HCT116 (cell line): ENCODE results near the gene TXNDC9. TPM values are rescaled to one million over a fixed set of nuclear protein-coding genes. Genes with fewer than 3 reads are reported as not detected.
"Not testable (repeated sequence)": the region's sequence is repeated elsewhere in the genome, so short reads cannot be mapped to it uniquely, and the experiment has no call there.

Experiments
- ATAC-seq: fragments of 200-7000 bp; cut with Tn5 transposase; 2 replicates; pipeline ENCODE4 v1.9.1; 2020; ENCODE audit warnings: mild to moderate bottlenecking, moderate library complexity
- BruUV-seq: library from RNA; stranded (reverse); fragments of 400-500 nt; replicated peaks from 2 replicates; lab custom pipeline; 2021; lab: Mats Ljungman, UMichigan
- CTCF ChIA-PET: fragments of 300-600 bp; sonication (Branson Sonifier 250); formaldehyde crosslinking; loops from one replicate; lab custom pipeline; 2021; ENCODE audit warnings: antibody characterized with exemption; lab: Charles Lee
- POLR2A ChIA-PET: fragments of 300-600, 350-600 bp; sonication (Branson Sonifier 250); formaldehyde crosslinking; loops from one replicate; lab custom pipeline; 2021; ENCODE audit warnings: antibody characterized with exemption; lab: Charles Lee
- RAD21 ChIA-PET, 2 experiments: fragments of 300-600 bp; sonication (Branson Sonifier 250); formaldehyde crosslinking; loops; one replicate each; lab custom pipeline; 2023; ENCODE audit warnings: low total read pairs in 2 of 2; ENCODE audit not compliant: uncharacterized antibody in 2 of 2, unreplicated experiment in 2 of 2, low non-redundant PET in 1 of 2; lab: Charles Lee
- DNase-seq: peaks from one replicate; pipeline ENCODE4 v3.0.0-alpha.2; 2010; ENCODE audit warnings: low read depth, low spot score
- H2AFZ ChIP-seq: fragments of 200-600 bp; shearing (Covaris generic), sonication (generic); 2 replicates; pipeline ENCODE4 v1.6.1; 2017; ENCODE audit warnings: low read depth, mixed run types, mixed read lengths, antibody characterized with exemption, low read length; ENCODE audit not compliant: poor library complexity, severe bottlenecking
- H3K27ac ChIP-seq: 2 replicates; pipeline ENCODE4 v1.5.1; 2012; ENCODE audit warnings: low read depth, low read length
- H3K27me3 ChIP-seq: fragments of 200-600 bp; sonication (generic); 2 replicates; pipeline ENCODE4 v1.6.1; 2016; ENCODE audit warnings: mixed run types, low read length, mixed read lengths; ENCODE audit not compliant: insufficient read depth
- H3K36me3 ChIP-seq, 2 experiments: fragments of 200-500 bp in 1 of 2; fragments of 200-600 bp in 1 of 2; sonication (Bioruptor generic) in 1 of 2; sonication (generic) in 1 of 2; 2 replicates each; pipeline versions ENCODE4 v1.5.1 to v1.6.1; 2014 to 2016; ENCODE audit warnings: low read length in 2 of 2, inconsistent platforms in 1 of 2, mixed read lengths in 1 of 2, mixed run types in 1 of 2; ENCODE audit not compliant: insufficient read depth in 2 of 2, control insufficient read depth in 1 of 2
- H3K4me1 ChIP-seq, 2 experiments: fragments of 200-600 bp in 1 of 2; sonication (generic) in 1 of 2; 2 replicates each; pipeline versions ENCODE4 v1.5.1 to v1.6.1; 2012 to 2017; ENCODE audit warnings: low read length in 2 of 2, inconsistent platforms in 1 of 2, mild to moderate bottlenecking in 1 of 2, mixed read lengths in 1 of 2, mixed run types in 1 of 2, moderate library complexity in 1 of 2; ENCODE audit not compliant: insufficient read depth in 2 of 2, control insufficient read depth in 1 of 2
- H3K4me2 ChIP-seq: fragments of 200-600 bp; sonication (generic); 2 replicates; pipeline ENCODE4 v1.6.1; 2017; ENCODE audit warnings: mixed run types, low read length, mixed read lengths
- H3K4me3 ChIP-seq, 2 experiments: fragments of 200-600 bp in 1 of 2; sonication (generic) in 1 of 2; replicated peaks in 1 of 2; 2 replicates each; pipeline ENCODE4 v1.5.1; 2011 to 2016; ENCODE audit warnings: low read length in 2 of 2, control low read depth in 1 of 2, low read depth in 1 of 2, mild to moderate bottlenecking in 1 of 2, mixed read lengths in 1 of 2, mixed run types in 1 of 2
- H3K79me2 ChIP-seq: fragments of 200-600 bp; sonication (generic); 2 replicates; pipeline ENCODE4 v1.6.1; 2017; ENCODE audit warnings: mild to moderate bottlenecking, mixed run types, low read length, moderate library complexity, mixed read lengths; ENCODE audit not compliant: insufficient read depth
- H3K9ac ChIP-seq: fragments of 200-600 bp; sonication (generic); 2 replicates; pipeline ENCODE4 v1.6.1; 2016; ENCODE audit warnings: low read length, mixed read lengths
- H3K9me2 ChIP-seq: fragments of 200-600 bp; sonication (generic), shearing (Covaris generic); 2 replicates; pipeline ENCODE4 v1.6.1; 2017; ENCODE audit warnings: mixed run types, mild to moderate bottlenecking, moderate library complexity; ENCODE audit not compliant: insufficient read depth
- H3K9me3 ChIP-seq, 2 experiments: fragments of 200-500 bp in 1 of 2; fragments of 200-600 bp in 1 of 2; sonication (Bioruptor generic) in 1 of 2; sonication (generic) in 1 of 2; 2 replicates each; pipeline ENCODE4 v1.6.1; 2014 to 2017; ENCODE audit warnings: low read length in 2 of 2, mixed read lengths in 2 of 2, inconsistent platforms in 1 of 2, low read depth in 1 of 2, mild to moderate bottlenecking in 1 of 2, mixed run types in 1 of 2, moderate library complexity in 1 of 2; ENCODE audit not compliant: control insufficient read depth in 1 of 2, insufficient read depth in 1 of 2
- H4K20me1 ChIP-seq: fragments of 200-600 bp; sonication (generic), shearing (Covaris generic); 2 replicates; pipeline ENCODE4 v1.6.1; 2017; ENCODE audit warnings: mixed run types, mild to moderate bottlenecking, moderate library complexity; ENCODE audit not compliant: insufficient read depth
- EZH2phosphoT487 ChIP-seq: fragments of 200-600 bp; IDR thresholded peaks from 2 replicates; pipeline ENCODE4 v1.6.1; 2018; ENCODE audit warnings: antibody characterized with exemption, borderline replicate concordance
- REST ChIP-seq: IDR thresholded peaks from 2 replicates; pipeline ENCODE4 v1.6.1; 2012; ENCODE audit warnings: low read depth
- ZFX ChIP-seq: fragments of 450-650 bp; IDR thresholded peaks from 2 replicates; pipeline ENCODE4 v1.6.1; 2017
- intact Hi-C: fragments of 100-400 bp; cut with micrococcal nuclease; formaldehyde crosslinking; loops from 2 replicates; pipeline ENCODE4 v1.10.0; 2022
- total RNA-seq: library from RNA; stranded (reverse); gene quantifications from one replicate; pipeline ENCODE4 v1.2.1, GENCODE V29; 2021; ENCODE audit not compliant: unreplicated experiment

The TXNDC9 gene
- total RNA-seq, 1 experiment from 2014 or later: 18.3 TPM

GRCh38 chr2:99317161-99317872, 18.8 kb downstream of the TXNDC9 start:
- Histone ChIP-seq H3K9me3 (no peaks in the 10 kb centered on the region), H4K20me1 (no peaks in the 10 kb centered on the region), H3K79me2 (0 out of 2 replicates have a peak, but pooled peaks cover 9% of the 10 kb centered on the region), H3K27me3 (no peaks in the 10 kb centered on the region), H3K27ac (no peak overlapping the region), H3K4me3 (no peak overlapping the region), H3K4me1 (no peaks in the 10 kb centered on the region), H3K9me2 (no peaks in the 10 kb centered on the region), H3K36me3 (peaks cover 12 to 32% of the 10 kb centered on the region in 2 experiments; a peak in 2 of 4 replicates), H3K9ac (no peak overlapping the region)
- ATAC-seq: no peak
- BruUV-seq: no TSS peak
- CTCF ChIA-PET: no interaction called here
- DNase-seq: no peak
- TF ChIP-seq ZFX: no peak
- TF ChIP-seq REST: no peak
- no peak for TF ChIP-seq EZH2phosphoT487
- TF ChIP-seq, all 23 proteins: peak for 0
- Histone ChIP-seq H2AFZ (no peak overlapping the region), H3K4me2 (no peak overlapping the region)
- ChIA-PET RAD21 (no interaction called here), POLR2A (no interaction called here)
- intact Hi-C loops: no loop called here

GRCh38 chr2:99301097-99301496, 35.0 kb downstream of the TXNDC9 start, which contains the start of gene LYG1:
Gene LYG1 (minus strand): TSS chr2:99301197. CDS start chr2:99295670, 5,527 bp downstream.
- H3K9me3 ChIP-seq, ATAC-seq, H3K9me2 ChIP-seq, DNase-seq, intact Hi-C loops, H3K36me3 ChIP-seq, H3K4me2 ChIP-seq, BruUV-seq, H3K27ac ChIP-seq, POLR2A ChIA-PET, H3K4me3 ChIP-seq, H3K4me1 ChIP-seq, H3K27me3 ChIP-seq, H3K79me2 ChIP-seq, H3K9ac ChIP-seq, CTCF ChIA-PET, H4K20me1 ChIP-seq, H2AFZ ChIP-seq, RAD21 ChIA-PET: not testable (repeated sequence)
